IMR-90 (cell line): ENCODE measurements around the gene CD55. TPM values are rescaled to one million over a fixed set of nuclear protein-coding genes. Genes with fewer than 3 reads are reported as not detected.

Experiments
- ATAC-seq: fragments of 200-7000 bp; cut with Tn5 transposase; 2 replicates; pipeline ENCODE4 v1.9.1; 2020; ENCODE audit warnings: low read depth, mild to moderate bottlenecking, moderate library complexity
- BruUV-seq: library from RNA; stranded (reverse); fragments of 400-500 nt; replicated peaks from 2 replicates; lab custom pipeline; 2021; lab: Mats Ljungman, UMichigan
- CTCF ChIA-PET: fragments of 300-600 bp; formaldehyde crosslinking; extraction: SDS; loops from one replicate; lab custom pipeline; 2021; ENCODE audit warnings: antibody characterized with exemption; lab: Yijun Ruan, JAX
- POLR2A ChIA-PET: fragments of 300-600 bp; sonication (Branson Sonifier 250); formaldehyde crosslinking; loops from one replicate; lab custom pipeline; 2022; ENCODE audit warnings: antibody characterized with exemption; ENCODE audit not compliant: unreplicated experiment; lab: Charles Lee
- DNase-seq: peaks from one replicate; pipeline ENCODE4 v3.0.0; 2013
- H2AFZ ChIP-seq: replicated peaks from 2 replicates; pipeline ENCODE3; 2013; ENCODE audit warnings: low read length, mild to moderate bottlenecking; ENCODE audit not compliant: poor library complexity
- H2AK5ac ChIP-seq: 2 replicates; pipeline ENCODE4 v1.6.1; 2013; ENCODE audit warnings: low read depth, low read length, inconsistent platforms
- H2AK9ac ChIP-seq: replicated peaks from 2 replicates; pipeline ENCODE3; 2013; ENCODE audit warnings: mild to moderate bottlenecking, low read depth, low read length, moderate library complexity; ENCODE audit not compliant: poor library complexity
- H2BK120ac ChIP-seq: 2 replicates; pipeline ENCODE4 v1.6.1; 2013; ENCODE audit warnings: low read depth, low read length, inconsistent platforms
- H2BK15ac ChIP-seq: 3 replicates; pipeline ENCODE4 v1.6.1; 2013; ENCODE audit warnings: low read depth, low read length, inconsistent platforms
- H2BK20ac ChIP-seq: 2 replicates; pipeline ENCODE4 v1.6.1; 2013; ENCODE audit warnings: low read depth, mild to moderate bottlenecking, inconsistent platforms, low read length, moderate library complexity
- H2BK5ac ChIP-seq: 2 replicates; pipeline ENCODE4 v1.6.1; 2013; ENCODE audit warnings: mild to moderate bottlenecking, low read depth, low read length, inconsistent platforms; ENCODE audit not compliant: poor library complexity, severe bottlenecking
- H3K14ac ChIP-seq: replicated peaks from 2 replicates; pipeline ENCODE4 v1.6.1; 2013; ENCODE audit warnings: low read depth, low read length, inconsistent platforms
- H3K18ac ChIP-seq: 2 replicates; pipeline ENCODE4 v1.6.1; 2013; ENCODE audit warnings: low read depth, low read length, control low read depth
- H3K23ac ChIP-seq: 2 replicates; pipeline ENCODE4 v1.6.1; 2013; ENCODE audit warnings: low read depth, low read length, inconsistent platforms
- H3K27ac ChIP-seq: 2 replicates; pipeline ENCODE4 v1.5.1; 2013; ENCODE audit warnings: mild to moderate bottlenecking, control low read depth, low read length; ENCODE audit not compliant: insufficient read depth
- H3K27me3 ChIP-seq: 2 replicates; pipeline ENCODE4 v1.6.1; 2013; ENCODE audit warnings: low read length; ENCODE audit not compliant: control insufficient read depth, insufficient read depth
- H3K36me3 ChIP-seq: 2 replicates; pipeline ENCODE4 v1.6.1; 2013; ENCODE audit warnings: low read length, mixed read lengths; ENCODE audit not compliant: control insufficient read depth, insufficient read depth
- H3K4ac ChIP-seq: 2 replicates; pipeline ENCODE4 v1.6.1; 2013; ENCODE audit warnings: low read depth, low read length, inconsistent platforms
- H3K4me1 ChIP-seq: 2 replicates; pipeline ENCODE4 v1.6.1; 2013; ENCODE audit warnings: low read length, mixed read lengths; ENCODE audit not compliant: control insufficient read depth, insufficient read depth
- H3K4me2 ChIP-seq: 2 replicates; pipeline ENCODE4 v1.6.1; 2013; ENCODE audit warnings: low read depth, mild to moderate bottlenecking, control low read depth, low read length, moderate library complexity
- H3K4me3 ChIP-seq: 2 replicates; pipeline ENCODE4 v1.5.1; 2013; ENCODE audit warnings: low read depth, mild to moderate bottlenecking, control low read depth, low read length, moderate library complexity; ENCODE audit not compliant: insufficient read depth
- H3K56ac ChIP-seq: 2 replicates; pipeline ENCODE4 v1.6.1; 2013; ENCODE audit warnings: low read length, inconsistent platforms; ENCODE audit not compliant: insufficient read depth; ENCODE audit errors: extremely low read depth
- H3K79me1 ChIP-seq, 2 experiments: 2 replicates each; pipeline ENCODE4 v1.6.1; 2013; ENCODE audit warnings: low read length in 2 of 2, inconsistent platforms in 1 of 2, low read depth in 1 of 2
- H3K9ac ChIP-seq: 2 replicates; pipeline ENCODE4 v1.6.1; 2013; ENCODE audit warnings: low read depth, low read length, control low read depth
- H3K9me1 ChIP-seq: 2 replicates; pipeline ENCODE4 v1.6.1; 2013; ENCODE audit warnings: low read length, inconsistent platforms; ENCODE audit not compliant: insufficient read depth
- H3K9me3 ChIP-seq: 2 replicates; pipeline ENCODE4 v1.6.1; 2013; ENCODE audit warnings: low read length; ENCODE audit not compliant: control insufficient read depth, insufficient read depth
- H4K20me1 ChIP-seq: 2 replicates; pipeline ENCODE4 v1.6.1; 2013; ENCODE audit warnings: low read length, inconsistent platforms; ENCODE audit not compliant: insufficient read depth
- H4K5ac ChIP-seq: 2 replicates; pipeline ENCODE4 v1.6.1; 2013; ENCODE audit warnings: mild to moderate bottlenecking, low read depth, low read length, control low read depth
- H4K8ac ChIP-seq, 2 experiments: 2 replicates each; pipeline ENCODE4 v1.6.1; 2013; ENCODE audit warnings: low read depth in 2 of 2, low read length in 2 of 2, control low read depth in 1 of 2, inconsistent platforms in 1 of 2
- H4K91ac ChIP-seq: 2 replicates; pipeline ENCODE4 v1.6.1; 2013; ENCODE audit warnings: low read depth, low read length, inconsistent platforms; ENCODE audit not compliant: insufficient read depth
- BHLHE40 ChIP-seq: fragments of 150-350 bp; IDR thresholded peaks from 2 replicates; pipeline ENCODE4 v1.6.1; 2016; ENCODE audit warnings: mild to moderate bottlenecking, low read depth, low read length
- CEBPB ChIP-seq: IDR thresholded peaks from 2 replicates; pipeline ENCODE4 v1.6.1; 2012; ENCODE audit warnings: low read depth, low read length, improper control_type of control experiment
- CHD1 ChIP-seq: IDR thresholded peaks from 2 replicates; pipeline ENCODE4 v1.6.1; 2012; ENCODE audit warnings: low read depth, low read length, improper control_type of control experiment
- CTCF ChIP-seq: conservative IDR thresholded peaks from 2 replicates; pipeline ENCODE4 v1.5.1; 2012; ENCODE audit warnings: mild to moderate bottlenecking, low read depth, low read length, improper control_type of control experiment
- ELK1 ChIP-seq: fragments of 150-350 bp; IDR thresholded peaks from 2 replicates; pipeline ENCODE4 v1.6.1; 2016; ENCODE audit warnings: low read depth, mild to moderate bottlenecking, low read length, moderate library complexity, borderline replicate concordance
- FOS ChIP-seq: fragments of 150-350 bp; IDR thresholded peaks from 2 replicates; pipeline ENCODE4 v1.6.1; 2016; ENCODE audit warnings: low read depth, low read length
- MAFK ChIP-seq: IDR thresholded peaks from 2 replicates; pipeline ENCODE4 v1.6.1; 2012; ENCODE audit warnings: low read depth, low read length, improper control_type of control experiment
- MAZ ChIP-seq: IDR thresholded peaks from 2 replicates; pipeline ENCODE4 v1.6.1; 2012; ENCODE audit warnings: low read depth, mild to moderate bottlenecking, low read length, improper control_type of control experiment, moderate library complexity, borderline replicate concordance
- MXI1 ChIP-seq: IDR thresholded peaks from 2 replicates; pipeline ENCODE4 v1.6.1; 2012; ENCODE audit warnings: low read depth, mild to moderate bottlenecking, low read length, moderate library complexity, borderline replicate concordance
- NFE2L2 ChIP-seq: fragments of 150-350 bp; IDR thresholded peaks from 2 replicates; pipeline ENCODE4 v1.6.1; 2016; ENCODE audit warnings: low read depth, mild to moderate bottlenecking, low read length
- POLR2A ChIP-seq: IDR thresholded peaks from 2 replicates; pipeline ENCODE4 v1.6.1; 2012; ENCODE audit warnings: mild to moderate bottlenecking, low read depth, low read length
- RAD21 ChIP-seq: IDR thresholded peaks from 2 replicates; pipeline ENCODE4 v1.6.1; 2012; ENCODE audit warnings: low read length, improper control_type of control experiment
- RCOR1 ChIP-seq: IDR thresholded peaks from 2 replicates; pipeline ENCODE4 v1.6.1; 2012; ENCODE audit warnings: mild to moderate bottlenecking, low read length, improper control_type of control experiment; ENCODE audit not compliant: insufficient replicate concordance
- RFX5 ChIP-seq: IDR thresholded peaks from 2 replicates; pipeline ENCODE4 v1.8.0; 2012; ENCODE audit warnings: low read depth, mild to moderate bottlenecking, low read length, moderate library complexity
- SMC3 ChIP-seq: fragments of 150-350 bp; IDR thresholded peaks from 2 replicates; pipeline ENCODE4 v1.6.1; 2016; ENCODE audit warnings: low read depth, mild to moderate bottlenecking, antibody characterized with exemption, low read length, moderate library complexity
- USF2 ChIP-seq: fragments of 150-350 bp; IDR thresholded peaks from 2 replicates; pipeline ENCODE4 v1.6.1; 2017; ENCODE audit warnings: mild to moderate bottlenecking, antibody characterized with exemption, low read length, low read depth
- WGBS, 2 experiments: methylation state at CpG; one replicate each; pipeline versions ENCODE4 v1.1.5 to v1.1.7; 2013; ENCODE audit warnings: missing lambda C conversion rate in 2 of 2; ENCODE audit not compliant: insufficient read length in 1 of 2; ENCODE audit errors: extremely low coverage in 2 of 2; 5-methylcytosine and 5-hydroxymethylcytosine counted together
- dilution Hi-C: fragments of 300-500 bp; cut with HindIII; formaldehyde crosslinking; loops from one replicate; pipeline ENCODE4 v1.14.3; 2018; ENCODE audit warnings: low sequenced_read_pairs; ENCODE audit not compliant: unreplicated experiment
- in situ Hi-C: fragments of 300-500 bp; cut with MboI; formaldehyde crosslinking; loops from 3 replicates; pipeline ENCODE4 v1.14.3; 2019; ENCODE audit warnings: low sequenced_read_pairs, inconsistent platforms, mixed read lengths
- intact Hi-C: fragments of 100-400 bp; cut with micrococcal nuclease; formaldehyde crosslinking; loops from 2 replicates; pipeline ENCODE4 v1.10.0; 2022
- polyA plus RNA-seq, 3 experiments: library from polyadenylated mRNA; depleted of rRNA; stranded (reverse); fragments of >200 nt; gene quantifications; 2 replicates each; pipeline ENCODE4 v1.2.3, GENCODE V29; 2012; ENCODE audit warnings: low replicate concordance in 1 of 3
- total RNA-seq: library from RNA; depleted of rRNA; stranded (reverse); fragments of >200 nt; gene quantifications from 2 replicates; pipeline ENCODE4 v1.2.3, GENCODE V29; 2012

The CD55 gene
- total and polyA plus RNA-seq, 2 of the 4 experiments (the other 2 are of a cell fraction): 6.6 to 11.5 TPM

GRCh38 chr1:207318072-207318619, 3.3 kb upstream of the CD55 start:
- Histone ChIP-seq H2AK9ac (no peak overlapping the region), H3K9ac (no peak overlapping the region), H3K14ac (no peak overlapping the region), H3K4ac (no peak overlapping the region), H3K23ac (no peak overlapping the region), H4K5ac (no peak overlapping the region), H2AK5ac (no peak overlapping the region), H3K27me3 (no peaks in the 10 kb centered on the region), H3K18ac (no peak overlapping the region), H3K4me3 (no peak overlapping the region), H2BK15ac (no peak overlapping the region), H3K4me1 (peaks cover 2% of the 10 kb centered on the region; the same call in 1 of the 2 replicates), H3K9me1 (peaks cover 11% of the 10 kb centered on the region), H4K20me1 (no peaks in the 10 kb centered on the region), H4K91ac (no peak overlapping the region), H2AFZ (no peak overlapping the region), H2BK20ac (no peak overlapping the region), H3K9me3 (no peaks in the 10 kb centered on the region), H2BK120ac (no peak overlapping the region), H3K56ac (no peak overlapping the region), H3K4me2 (no peak overlapping the region), H3K36me3 (no peaks in the 10 kb centered on the region), H4K8ac (no peak overlapping the region), H3K79me1 (peaks cover 0 to 8% of the 10 kb centered on the region in 2 experiments; a peak in 2 of 4 replicates), H2BK5ac (no peak overlapping the region), H3K27ac (no peak overlapping the region)
- no TSS peak for BruUV-seq
- intact Hi-C loops (no loop called here), in situ Hi-C loops (no loop called here), dilution Hi-C loops (no loop called here)
- POLR2A ChIA-PET: no interaction called here
- TF ChIP-seq FOS: no peak
- no peak for TF ChIP-seq CEBPB
- no peak for TF ChIP-seq ELK1
- no peak for TF ChIP-seq BHLHE40
- no peak for TF ChIP-seq RAD21
- no peak for TF ChIP-seq CHD1
- no peak for TF ChIP-seq MXI1
- TF ChIP-seq CTCF: no peak
- no peak for TF ChIP-seq USF2
- TF ChIP-seq RCOR1: no peak
- TF ChIP-seq POLR2A: no peak
- TF ChIP-seq NFE2L2: no peak
- TF ChIP-seq SMC3: no peak
- TF ChIP-seq MAZ: no peak
- TF ChIP-seq MAFK: no peak
- no peak for TF ChIP-seq RFX5
- 80% methylated on average over 1 of the region's 3 CpGs; no CpG with 5 or more reads in 1 of the 2 experiments for whole genome bisulfite sequencing, 2 experiments
- no peak for ATAC-seq
- no peak for DNase-seq
- CTCF ChIA-PET: no interaction called here
